ENCODE results near the gene UBR4.
"Not testable (repeated sequence)": the region's sequence is repeated elsewhere in the genome, so short reads cannot be mapped to it uniquely, and the experiment has no call there.

UBR4 gene

DNA sequence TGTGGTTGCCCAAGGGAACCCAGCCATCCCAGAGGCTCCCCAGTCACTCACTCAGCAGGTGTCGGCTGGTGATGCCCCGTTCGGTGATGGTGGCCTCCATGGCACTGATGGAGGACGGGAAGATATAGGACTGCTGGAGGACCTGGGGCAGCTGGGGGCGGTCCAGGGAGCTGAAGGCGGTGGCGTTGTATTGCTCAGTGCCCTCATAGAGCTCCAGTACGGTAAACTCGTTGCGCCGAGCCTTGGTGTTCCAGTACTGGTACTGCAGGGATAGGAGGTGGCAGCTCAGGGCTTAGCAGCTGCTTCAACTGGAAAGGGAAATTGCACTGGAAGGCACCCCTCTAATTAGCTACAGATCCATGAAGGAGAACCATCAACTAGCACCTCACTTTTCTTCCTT lies 12.5 kb upstream of the UBR4 start:
- no peak for DNase-seq (ENCODE audit: low read depth, low spot score)
- no peak overlapping the region for H3K4me3 ChIP-seq (ENCODE audit: low read length)

DNA sequence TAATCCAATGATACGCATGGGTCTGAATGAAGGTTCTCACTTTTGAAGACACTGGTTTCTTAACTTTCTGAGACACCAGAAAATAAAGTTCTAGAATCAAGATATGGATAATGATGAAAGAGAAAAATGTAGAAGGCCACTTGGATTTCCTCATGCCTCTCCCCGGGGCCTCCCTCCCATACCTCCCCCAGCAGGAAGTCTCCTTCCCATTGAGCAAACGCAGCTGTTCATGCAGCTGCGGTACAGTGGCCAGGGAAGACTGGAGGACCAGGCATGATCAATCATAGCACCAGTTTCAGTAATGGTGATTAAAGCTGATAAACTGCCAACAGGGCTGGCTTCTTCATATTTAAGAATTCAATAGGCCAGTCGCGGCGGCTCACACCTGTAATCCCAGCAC lies 10.9 kb upstream of the UBR4 start:
- no peak overlapping the region for H3K4me3 ChIP-seq (ENCODE audit: low read length)
- no peak for DNase-seq (ENCODE audit: low read depth, low spot score)

DNA sequence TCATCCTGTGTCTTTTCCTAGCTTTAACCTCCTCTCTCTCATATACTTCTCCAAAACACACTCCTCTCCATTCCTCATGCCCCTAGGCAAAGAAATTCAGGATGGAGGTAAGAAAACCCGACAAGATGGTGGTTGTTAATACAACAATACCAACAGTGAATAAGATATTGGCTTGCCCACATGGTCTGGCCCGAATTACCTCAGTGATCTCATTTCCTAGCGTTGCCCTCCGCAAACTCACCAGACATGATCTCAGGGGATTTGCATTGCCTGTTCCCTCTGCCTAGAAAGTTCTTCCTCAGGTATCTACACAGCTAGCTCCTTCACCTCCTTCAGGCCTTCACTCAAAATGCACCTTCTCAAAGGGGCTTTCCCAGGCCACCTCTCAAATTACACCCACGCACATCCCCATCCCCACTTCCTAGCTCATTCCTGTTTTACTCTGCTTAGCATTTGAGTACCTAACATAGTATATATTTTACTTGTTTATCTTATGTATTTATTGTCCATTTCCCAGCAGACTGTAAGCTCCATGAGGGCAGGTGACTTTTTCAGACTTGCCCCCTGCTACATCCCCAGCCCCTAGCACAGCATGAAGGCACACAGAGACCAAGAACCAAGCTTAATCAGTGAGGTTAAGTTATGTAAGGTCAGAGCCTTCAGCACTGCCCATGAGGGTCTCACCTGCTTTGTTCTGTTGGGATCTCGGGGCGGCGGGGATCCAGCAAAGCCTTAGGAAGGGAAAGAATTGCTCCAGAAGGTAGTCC lies 10.2 kb upstream of the UBR4 start:
- H3K4me3 ChIP-seq (ENCODE audit: low read length): no peak overlapping the region
- DNase-seq (ENCODE audit: low read depth, low spot score): no peak

DNA sequence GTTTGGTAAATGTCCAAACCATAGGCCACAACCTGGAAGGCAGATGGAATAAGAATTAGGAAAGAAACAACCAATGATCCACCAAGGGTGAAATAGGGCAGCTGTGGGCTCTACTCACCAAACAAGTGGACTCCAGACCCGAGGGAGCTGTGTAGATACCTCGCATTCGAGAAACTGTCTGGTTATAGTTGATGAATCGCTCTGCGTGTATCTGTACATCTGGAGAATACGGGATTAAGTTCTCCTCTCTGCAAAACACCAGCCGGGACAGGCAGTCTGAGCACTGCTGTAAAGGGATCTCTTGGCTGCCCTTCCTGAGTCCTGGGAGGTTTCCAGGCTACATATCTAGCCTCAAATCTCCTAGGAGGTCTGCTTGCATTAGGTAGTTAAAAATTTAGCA lies 9.4 kb upstream of the UBR4 start:
- H3K4me3 ChIP-seq (ENCODE audit: low read length): no peak overlapping the region
- DNase-seq (ENCODE audit: low read depth, low spot score): no peak

DNA sequence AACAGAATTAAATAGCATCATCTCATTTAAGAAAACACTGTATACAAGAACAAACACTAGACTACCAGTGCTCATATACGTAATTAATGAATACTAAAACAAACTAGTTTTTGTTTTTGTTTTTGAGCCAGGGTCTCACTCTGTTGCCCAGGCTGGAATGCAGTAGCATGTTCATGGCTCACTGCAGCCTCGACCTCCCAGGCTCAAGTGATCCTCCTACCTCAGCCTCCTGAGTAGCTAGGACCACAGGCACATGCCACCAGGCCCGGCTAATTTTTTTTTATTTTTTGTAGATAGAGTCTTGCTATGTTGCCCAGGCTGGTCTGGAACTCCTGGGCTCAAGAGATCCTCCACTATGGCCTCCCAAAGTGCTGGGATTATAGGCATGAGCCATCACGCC lies 6.5 kb upstream of the UBR4 start:
- H3K4me3 ChIP-seq (ENCODE audit: low read length); DNase-seq (ENCODE audit: low read depth, low spot score): not testable (repeated sequence)

DNA sequence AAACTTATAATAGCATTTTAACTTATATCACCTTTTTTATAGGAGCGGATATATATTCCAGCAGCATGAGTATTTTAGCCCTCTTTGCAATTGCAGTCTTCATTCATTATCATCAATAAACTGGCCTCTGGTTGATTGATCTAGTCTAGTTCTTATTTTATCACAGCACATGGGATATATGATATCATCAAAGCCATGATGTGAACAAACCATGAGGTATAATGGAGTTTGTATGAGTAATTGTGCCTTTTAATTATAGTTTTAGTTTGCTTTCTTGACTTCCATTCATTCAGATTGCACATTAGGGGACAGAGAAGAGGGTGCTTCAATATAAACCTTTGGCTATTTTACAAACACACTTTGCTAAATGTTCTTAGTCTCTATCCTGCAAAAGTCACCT lies 3.5 kb upstream of the UBR4 start:
- no peak for DNase-seq (ENCODE audit: low read depth, low spot score)
- no peak overlapping the region for H3K4me3 ChIP-seq (ENCODE audit: low read length)

DNA sequence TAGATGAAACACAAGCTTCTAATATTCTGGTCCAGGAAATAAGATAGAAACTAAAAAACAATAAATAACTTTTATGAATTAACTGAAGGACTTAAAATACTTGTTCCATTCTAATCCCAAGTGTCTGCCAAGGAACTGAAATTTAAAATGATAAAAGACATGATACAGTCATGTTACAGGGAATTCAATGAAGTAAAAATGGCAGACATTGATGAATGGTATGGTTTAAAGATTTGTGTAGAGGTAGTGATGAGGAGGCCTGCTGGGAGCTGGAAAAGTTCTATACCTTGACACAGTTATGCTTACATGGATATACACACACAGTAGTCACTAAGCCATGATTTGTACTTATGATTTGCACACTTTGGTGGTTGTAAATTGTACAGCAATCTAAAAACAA lies 2.1 kb upstream of the UBR4 start:
- DNase-seq (ENCODE audit: low read depth, low spot score): no peak
- H3K4me3 ChIP-seq (ENCODE audit: low read length): no peak overlapping the region

DNA sequence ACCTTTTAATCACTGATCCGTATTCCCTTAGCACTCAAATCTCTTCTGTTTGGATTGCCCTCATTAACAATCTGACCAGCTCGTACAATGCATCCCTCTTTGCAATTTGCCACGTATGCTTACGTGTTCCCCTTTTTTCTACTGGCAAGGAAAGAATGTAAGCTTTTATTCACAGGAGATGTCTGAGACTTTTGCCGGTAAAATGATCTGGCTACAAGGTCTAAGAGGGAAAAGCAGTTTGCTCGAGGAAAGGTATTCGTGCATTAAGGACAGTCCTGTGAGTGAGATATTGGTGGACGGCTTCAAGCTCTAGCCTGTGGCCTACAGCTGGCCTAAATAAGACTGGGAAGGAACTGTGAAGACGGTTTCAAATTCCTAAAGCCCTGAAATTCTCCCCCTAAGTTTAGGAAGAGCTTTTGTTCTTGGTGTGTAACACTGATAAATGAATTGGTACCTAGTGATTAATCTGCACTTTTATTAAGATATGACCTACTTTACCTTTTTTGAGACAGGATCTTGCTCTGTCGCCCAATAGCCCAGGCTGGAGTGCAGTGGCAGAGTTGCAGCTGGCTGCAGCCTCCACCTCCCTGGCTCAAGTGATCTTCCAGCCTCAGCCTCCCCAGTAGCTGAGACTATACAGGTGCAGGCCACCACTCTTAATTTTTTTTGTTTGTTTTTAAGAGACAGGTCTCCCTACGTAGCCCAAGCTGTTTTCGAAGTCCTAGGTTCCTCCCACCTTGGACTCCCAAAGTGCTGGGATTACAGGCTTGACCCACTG lies 895 bp upstream of the UBR4 start:
- DNase-seq (ENCODE audit: low read depth, low spot score): peak; percentile 12
- peak overlapping the region; percentile 99 for H3K4me3 ChIP-seq (ENCODE audit: low read length)

DNA sequence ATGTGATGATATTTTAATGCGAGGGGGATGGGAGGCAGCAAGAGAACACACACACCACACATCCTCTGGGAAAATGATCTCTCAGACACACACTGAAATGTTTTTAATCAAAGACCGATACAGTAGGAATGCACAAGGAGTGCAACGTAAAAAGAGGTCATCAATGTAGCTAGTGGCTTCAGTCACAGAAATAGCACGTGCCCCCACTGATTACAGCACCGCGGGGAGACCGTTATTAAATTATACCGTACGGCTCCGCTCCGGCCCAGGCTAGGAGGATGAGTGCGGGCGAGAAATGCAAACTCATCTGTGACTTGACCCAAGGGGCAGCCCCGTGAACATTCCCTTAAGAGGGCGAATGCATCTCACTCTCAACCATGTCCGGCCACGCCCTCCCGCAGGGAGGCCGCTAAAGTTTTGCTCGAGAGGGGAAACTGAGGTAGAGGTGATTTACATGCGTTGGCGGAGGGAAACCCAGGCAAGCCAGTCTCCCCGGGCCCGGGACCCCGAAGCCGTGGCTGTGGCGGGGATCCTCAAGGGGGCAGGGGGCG lies 552 bp downstream of the UBR4 start:
- H3K4me3 ChIP-seq (ENCODE audit: low read length): peak overlapping the region; percentile 99
- DNase-seq (ENCODE audit: low read depth, low spot score): peak; percentile 14

DNA sequence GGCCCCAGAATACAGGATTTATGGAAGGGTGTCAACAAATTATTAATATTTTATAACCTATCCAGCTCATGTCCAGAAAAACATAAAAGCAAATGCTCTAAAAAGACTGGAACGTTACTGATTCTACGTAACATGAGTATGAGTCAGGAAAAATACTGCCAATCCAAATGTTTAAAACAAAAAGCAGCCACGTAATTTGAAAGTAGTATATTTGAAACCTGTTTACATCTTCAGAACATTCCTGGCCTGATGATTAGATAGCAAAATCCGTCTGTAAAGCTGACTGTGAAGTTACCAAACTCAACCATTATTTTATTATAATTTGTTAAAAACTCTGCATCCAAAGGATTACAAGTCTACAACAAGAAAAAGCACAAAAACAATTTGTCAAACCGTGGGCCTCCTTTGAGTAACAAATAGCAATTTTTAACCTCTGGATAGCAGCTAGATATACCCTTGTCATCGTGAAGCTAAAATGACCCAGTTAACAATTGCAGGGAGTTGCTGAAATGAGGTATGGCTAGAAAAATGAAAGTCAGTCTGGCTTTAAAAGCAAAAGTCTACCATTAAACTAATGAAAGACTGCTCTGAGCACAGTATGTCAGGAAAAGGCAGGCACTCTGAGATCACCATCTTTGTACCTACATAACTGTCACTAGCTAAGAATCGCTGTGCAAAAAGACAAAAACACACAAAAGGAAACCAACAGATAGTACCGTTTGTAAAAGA lies 1.2 kb downstream of the UBR4 start:
- H3K4me3 ChIP-seq (ENCODE audit: low read length): peak overlapping the region; percentile 99
- DNase-seq (ENCODE audit: low read depth, low spot score): no peak

DNA sequence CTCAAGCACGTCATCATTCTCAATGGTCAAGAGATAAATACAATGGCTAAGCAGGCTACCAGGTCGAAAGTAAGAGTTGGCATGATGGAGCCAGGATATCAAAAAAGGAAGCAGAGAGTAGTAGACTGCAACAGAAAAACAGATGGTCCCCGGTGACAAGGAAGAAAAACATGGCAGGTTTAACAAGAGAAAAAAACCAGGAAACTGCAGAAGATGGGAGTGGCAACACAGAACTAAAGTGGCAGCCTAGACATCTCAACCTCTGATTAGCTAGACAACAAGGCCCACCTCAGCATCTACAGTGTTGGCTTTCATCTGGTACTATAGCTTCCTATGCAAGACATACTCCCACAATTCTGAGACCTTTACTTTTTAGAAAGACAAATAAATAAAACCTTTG lies 3.1 kb downstream of the UBR4 start:
- DNase-seq (ENCODE audit: low read depth, low spot score): no peak
- H3K4me3 ChIP-seq (ENCODE audit: low read length): no peak overlapping the region

DNA sequence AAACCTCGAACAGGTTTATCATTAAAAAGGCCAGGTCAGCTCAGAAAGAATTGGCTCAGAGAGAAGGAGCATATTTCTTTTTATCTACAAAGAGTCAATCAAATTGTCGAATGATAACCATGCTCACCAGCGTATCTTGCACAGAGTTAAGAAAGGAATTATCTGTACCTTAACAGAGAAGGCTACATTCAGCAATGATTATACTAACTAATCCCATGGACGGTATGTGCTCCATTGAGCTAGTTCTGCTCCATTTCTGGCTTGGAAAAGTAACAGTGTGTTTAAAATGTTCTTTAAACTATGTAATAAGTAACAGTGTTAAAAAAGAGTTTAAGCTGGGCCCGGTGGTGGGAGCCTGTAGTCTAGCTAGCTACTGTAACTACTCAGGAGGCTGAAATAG lies 4.2 kb downstream of the UBR4 start:
- no peak for DNase-seq (ENCODE audit: low read depth, low spot score)
- H3K4me3 ChIP-seq (ENCODE audit: low read length): no peak overlapping the region

DNA sequence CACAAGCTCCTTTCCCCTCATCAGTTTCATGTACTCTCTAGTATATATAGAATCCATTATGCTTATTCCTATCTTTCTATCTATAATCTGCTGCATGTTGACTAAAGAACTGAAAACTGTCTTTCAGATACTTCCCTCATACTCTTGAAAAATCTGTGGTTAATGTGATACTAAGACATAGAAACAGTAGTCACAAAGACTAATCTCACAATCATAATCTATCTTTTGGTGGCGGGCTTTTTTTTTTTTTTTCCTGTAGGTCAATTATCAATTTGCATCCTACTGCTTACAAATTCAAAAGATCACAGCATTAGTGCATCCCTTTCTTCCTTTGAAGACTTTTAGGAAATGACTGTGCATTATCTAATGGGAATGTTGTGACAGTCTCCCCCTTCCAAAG lies 4.7 kb downstream of the UBR4 start:
- H3K4me3 ChIP-seq (ENCODE audit: low read length): no peak overlapping the region
- DNase-seq (ENCODE audit: low read depth, low spot score): no peak

DNA sequence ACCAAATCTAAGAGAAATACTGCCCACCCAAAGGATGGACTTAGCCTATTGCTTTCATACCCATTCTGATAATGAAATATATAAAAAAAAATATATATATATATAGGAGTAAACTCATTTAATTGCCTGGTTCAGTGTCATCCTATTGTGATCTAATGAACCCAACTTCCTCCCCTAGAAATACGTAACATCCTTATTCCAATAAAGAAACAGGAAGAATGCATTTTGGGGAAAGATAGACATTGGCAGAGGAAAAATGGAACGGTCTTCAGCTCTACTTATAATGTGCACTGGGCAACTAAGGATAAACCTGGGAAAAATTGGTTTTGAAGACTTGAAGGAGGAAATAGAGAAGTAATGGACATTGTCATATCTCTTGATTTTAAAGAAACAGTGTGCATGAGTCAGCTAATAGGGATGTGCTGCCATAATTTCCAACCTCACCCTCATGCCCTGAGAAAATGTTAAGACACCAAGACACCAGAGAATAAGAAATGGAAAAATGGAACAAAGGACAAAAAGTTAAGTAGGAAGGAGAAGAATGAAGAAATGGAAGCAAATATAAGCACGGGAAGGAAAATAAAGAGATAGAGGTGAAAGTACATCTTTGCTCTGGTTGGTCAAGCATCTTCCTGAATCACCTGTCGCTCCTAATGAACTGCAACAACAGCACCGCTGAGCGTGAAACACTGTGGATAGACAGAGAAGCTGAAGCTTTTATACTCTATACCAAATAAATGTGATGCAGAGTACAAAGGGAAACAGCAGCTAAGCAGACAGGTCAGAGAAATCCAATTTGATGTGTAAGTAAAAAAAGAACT lies 5.4 kb downstream of the UBR4 start:
- DNase-seq (ENCODE audit: low read depth, low spot score): no peak

DNA sequence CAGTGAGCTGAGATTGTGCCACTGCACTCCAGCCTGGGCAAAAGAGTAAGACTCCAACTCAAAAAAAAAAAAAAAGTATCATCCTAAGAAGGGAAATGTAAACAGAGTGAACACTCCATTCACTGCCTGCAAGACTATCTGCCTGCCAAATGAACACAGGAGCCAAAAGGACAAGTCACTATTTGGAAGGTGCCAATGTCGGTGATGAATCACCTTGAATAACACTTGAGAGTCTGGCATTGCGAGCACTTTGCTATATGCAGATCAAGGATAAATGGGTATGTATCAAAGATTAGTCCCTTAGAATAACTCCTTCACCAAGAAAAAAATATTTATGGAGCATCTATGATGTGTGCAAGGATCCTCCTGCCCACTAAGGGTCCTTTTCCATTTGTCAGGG lies 6.6 kb downstream of the UBR4 start:
- DNase-seq (ENCODE audit: low read depth, low spot score): no peak
- no peak overlapping the region for H3K4me3 ChIP-seq (ENCODE audit: low read length)

More for the DNA sequence above, 5.4 kb downstream of the UBR4 start:
- H3K4me3 ChIP-seq (ENCODE audit: low read length): no peak overlapping the region

DNA sequence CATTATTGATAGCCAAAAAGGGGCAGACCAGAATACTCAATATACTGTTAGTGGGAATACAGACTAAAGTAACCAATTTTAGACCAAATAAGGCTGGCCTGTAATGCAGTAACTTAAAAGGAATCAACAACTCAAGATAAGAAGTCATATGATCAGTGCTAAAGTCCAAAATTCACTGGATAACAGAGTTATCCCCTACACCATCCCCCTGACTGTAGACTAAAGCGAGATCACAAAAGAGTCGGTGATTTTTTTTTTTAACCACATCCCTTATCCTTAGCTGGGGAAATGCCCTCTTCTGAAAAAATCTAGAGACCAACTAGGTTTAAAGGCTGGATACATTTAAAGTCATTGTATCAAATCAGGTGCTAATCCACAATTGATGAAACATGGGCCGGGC lies 7.7 kb downstream of the UBR4 start:
- DNase-seq (ENCODE audit: low read depth, low spot score): no peak
- H3K4me3 ChIP-seq (ENCODE audit: low read length): no peak overlapping the region

DNA sequence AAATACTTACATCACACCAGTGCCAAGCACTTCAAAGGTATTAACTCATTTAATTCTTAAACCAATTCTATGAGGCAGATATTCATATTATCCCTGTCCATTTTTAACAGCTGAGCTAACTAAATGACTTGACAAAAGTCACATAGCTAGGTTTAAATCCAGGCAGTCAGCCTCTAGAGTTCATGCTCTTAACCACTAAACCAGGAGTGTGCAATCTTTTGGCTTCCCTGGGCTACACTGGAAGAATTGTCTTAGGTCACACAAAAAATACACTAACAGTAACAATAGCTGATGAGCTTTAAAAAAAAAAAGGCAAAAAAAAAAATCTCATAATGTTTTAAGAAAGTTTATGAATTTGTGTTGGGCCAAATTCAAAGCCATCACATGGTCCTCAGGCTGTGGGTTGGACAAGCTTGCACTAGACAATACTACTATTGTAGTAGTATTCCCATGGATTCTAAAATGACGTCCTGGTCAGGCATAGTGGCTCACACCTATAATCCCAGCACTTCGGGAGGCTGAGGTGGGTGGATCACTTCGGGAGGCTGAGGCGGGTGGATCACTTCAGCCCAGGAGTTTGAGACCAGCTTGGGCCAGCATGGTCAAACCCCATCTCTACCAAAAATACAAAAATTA lies 10.0 kb downstream of the UBR4 start:
- H3K4me3 ChIP-seq (ENCODE audit: low read length): no peak overlapping the region
- DNase-seq (ENCODE audit: low read depth, low spot score): no peak

DNA sequence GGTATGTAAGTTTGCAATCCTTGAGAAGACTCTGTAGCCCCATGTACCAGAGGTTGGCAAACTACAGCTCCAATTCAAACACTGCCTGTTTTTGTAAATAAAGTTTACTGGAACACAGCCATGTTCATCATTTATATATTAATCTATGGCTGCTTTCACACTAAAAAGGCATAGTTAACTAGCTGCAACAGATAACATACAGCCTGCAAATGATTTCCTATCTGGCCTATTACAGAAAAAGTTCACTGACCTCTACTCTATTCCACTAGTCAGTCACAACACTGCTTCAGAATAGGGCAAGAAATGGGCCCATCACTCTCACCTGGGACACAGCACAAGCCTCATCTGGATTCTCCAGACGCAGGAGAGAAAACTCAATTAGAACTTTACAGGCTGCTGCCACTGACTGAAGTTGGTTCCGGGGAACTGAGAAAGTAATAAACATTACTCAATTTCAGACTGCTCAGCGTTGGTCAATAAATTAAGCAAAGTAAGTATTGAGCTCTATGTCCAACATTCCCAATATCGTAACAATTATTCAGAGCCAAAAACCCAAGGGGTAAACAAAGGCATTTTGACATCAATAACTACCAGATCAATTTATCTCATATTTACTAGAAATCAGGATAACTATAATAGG lies 10.6 kb downstream of the UBR4 start:
- H3K4me3 ChIP-seq (ENCODE audit: low read length): no peak overlapping the region
- DNase-seq (ENCODE audit: low read depth, low spot score): no peak
